Tibial artery (tissue), 4 donors: ENCODE data around the gene WDR82.
A peak's percentile ranks its signal among the peaks of the same experiment; 100 is the strongest.

Experiments
- DNase-seq, 2 donors: peaks; one replicate each; pipeline ENCODE4 v3.0.0-alpha.2; 2019
- H3K27ac ChIP-seq, 2 donors: fragments of 200-600 bp; sonication (generic) in 1 of 2; 1 replicate in 1 of 2; 2 replicates in 1 of 2; pipeline ENCODE4 v1.5.1; 2018 to 2019; ENCODE audit warnings: mild to moderate bottlenecking in 1 of 2
- H3K27me3 ChIP-seq, 2 donors: fragments of 200-600 bp; sonication (generic) in 1 of 2; one replicate each; pipeline versions ENCODE4 v1.5.1 to v1.6.0; 2016 to 2019
- H3K36me3 ChIP-seq, 3 donors: fragments of 200-600 bp; sonication (generic) in 2 of 3; one replicate each; pipeline ENCODE4 v1.5.1; 2016 to 2019; ENCODE audit warnings: mild to moderate bottlenecking in 2 of 3
- H3K4me1 ChIP-seq, 4 donors: fragments of 200-600 bp; sonication (generic) in 2 of 4; 1 replicate in 3 of 4; 2 replicates in 1 of 4; pipeline ENCODE4 v1.5.1; 2016 to 2019
- H3K4me3 ChIP-seq, 2 donors: fragments of 200-600 bp; sonication (generic) in 1 of 2; 1 replicate in 1 of 2; 2 replicates in 1 of 2; pipeline ENCODE4 v1.5.1; 2018 to 2019; ENCODE audit warnings: mild to moderate bottlenecking in 2 of 2
- H3K9me3 ChIP-seq, 3 donors: fragments of 200-600 bp; sonication (generic) in 1 of 3; one replicate each; pipeline ENCODE4 v1.5.1; 2016 to 2019
- CTCF ChIP-seq, 2 experiments: fragments of 200-600 bp in 1 of 2; fragments of 450-650 bp in 1 of 2; IDR thresholded peaks; one replicate each; pipeline ENCODE4 v1.5.1; 2017 to 2019; ENCODE audit warnings: antibody characterized with exemption in 2 of 2, mild to moderate bottlenecking in 1 of 2, moderate library complexity in 1 of 2
- intact Hi-C: fragments of 100-400 bp; cut with DNase I; formaldehyde crosslinking; loops from one replicate; pipeline ENCODE4 v1.15.0; 2023; ENCODE audit warnings: low total_unique reads

WDR82 gene

GRCh38 chr3:52216585-52217408, 61.7 kb downstream of the WDR82 start:
- H3K27ac ChIP-seq: peak overlapping the region in 1 of 2 donors; percentile 9
- peaks cover 23 to 40% (median 38%) of the 10 kb centered on the region in 3 donors for H3K36me3 ChIP-seq
- TF ChIP-seq CTCF (IDR thresholded peaks at IDR 0.05): no peak
- no peaks in the 10 kb centered on the region for H3K9me3 ChIP-seq
- peaks cover 0 to 48% (median 5%) of the 10 kb centered on the region in 4 donors for H3K4me1 ChIP-seq
- no peaks in the 10 kb centered on the region for H3K27me3 ChIP-seq
- no peak overlapping the region for H3K4me3 ChIP-seq
- DNase-seq: peak in 1 of 2 donors; percentile 52
- intact Hi-C loops: no loop called here

GRCh38 chr3:52215351-52215750, 63.1 kb downstream of the WDR82 start:
- Histone ChIP-seq H3K27ac (no peak overlapping the region), H3K36me3 (peaks cover 38 to 55% (median 53%) of the 10 kb centered on the region in 3 donors), H3K4me3 (no peak overlapping the region), H3K27me3 (no peaks in the 10 kb centered on the region), H3K4me1 (peaks cover 0 to 34% (median 5%) of the 10 kb centered on the region in 4 donors), H3K9me3 (no peaks in the 10 kb centered on the region)
- DNase-seq: no peak
- TF ChIP-seq CTCF (IDR thresholded peaks at IDR 0.05): no peak
- intact Hi-C loops: no loop called here

GRCh38 chr3:52213901-52214300, 64.5 kb downstream of the WDR82 start:
- H3K9me3 ChIP-seq: no peaks in the 10 kb centered on the region
- peaks cover 0 to 19% (median 5%) of the 10 kb centered on the region in 4 donors for H3K4me1 ChIP-seq
- no peak overlapping the region for H3K27ac ChIP-seq
- intact Hi-C loops: no loop called here
- no peaks in the 10 kb centered on the region for H3K27me3 ChIP-seq
- no peak for DNase-seq
- no peak for TF ChIP-seq CTCF (IDR thresholded peaks at IDR 0.05)
- no peak overlapping the region for H3K4me3 ChIP-seq
- H3K36me3 ChIP-seq: peaks cover 51 to 69% (median 67%) of the 10 kb centered on the region in 3 donors

- TF ChIP-seq CTCF (IDR thresholded peaks at IDR 0.05): no peak
- H3K4me3 ChIP-seq: no peak overlapping the region
- peaks cover 0 to 10% (median 5%) of the 10 kb centered on the region in 4 donors for H3K4me1 ChIP-seq
- intact Hi-C loops: no loop called here
- no peaks in the 10 kb centered on the region for H3K27me3 ChIP-seq
- H3K36me3 ChIP-seq: peaks cover 60 to 78% (median 76%) of the 10 kb centered on the region in 3 donors
- no peaks in the 10 kb centered on the region for H3K9me3 ChIP-seq
- DNase-seq: no peak
- H3K27ac ChIP-seq: no peak overlapping the region
Measured at GRCh38 chr3:52213005-52213404, 65.4 kb downstream of the WDR82 start.

GRCh38 chr3:52211268-52211891, 67.1 kb downstream of the WDR82 start:
- TF ChIP-seq CTCF (IDR thresholded peaks at IDR 0.05): no peak
- intact Hi-C loops: no loop called here
- no peak for DNase-seq
- Histone ChIP-seq H3K4me3 (no peak overlapping the region), H3K27me3 (no peaks in the 10 kb centered on the region), H3K4me1 (peaks cover 0 to 1% (median under 1%) of the 10 kb centered on the region in 4 donors), H3K27ac (no peak overlapping the region), H3K9me3 (no peaks in the 10 kb centered on the region), H3K36me3 (peaks cover 74 to 95% (median 93%) of the 10 kb centered on the region in 3 donors)
